ENCODE data around the gene PRKAA1. TPM values are rescaled to one million over a fixed set of nuclear protein-coding genes. Genes with fewer than 3 reads are reported as not detected.
A peak's percentile ranks its signal among the peaks of the same experiment; 100 is the strongest.

PRKAA1 gene
- total RNA-seq, 2 experiments from 2014 or later = 86.4 to 86.7 TPM

GRCh38 chr5:40784916-40785315 lies 13.3 kb downstream of the PRKAA1 start:
- POLR2A ChIA-PET = no interaction called here
- Mint-ChIP-seq H3K9me3 (peaks cover 6% of the 10 kb centered on the region), H3K4me1 (peaks cover 13% of the 10 kb centered on the region), H3K27me3 (no peaks in the 10 kb centered on the region), H3K4me3 (no peak overlapping the region), H3K27ac (no peak overlapping the region), H3K36me3 (peaks cover 29% of the 10 kb centered on the region)
- ATAC-seq (ENCODE audit: low read depth) (no peak), DNase-seq (no peak)

DNA sequence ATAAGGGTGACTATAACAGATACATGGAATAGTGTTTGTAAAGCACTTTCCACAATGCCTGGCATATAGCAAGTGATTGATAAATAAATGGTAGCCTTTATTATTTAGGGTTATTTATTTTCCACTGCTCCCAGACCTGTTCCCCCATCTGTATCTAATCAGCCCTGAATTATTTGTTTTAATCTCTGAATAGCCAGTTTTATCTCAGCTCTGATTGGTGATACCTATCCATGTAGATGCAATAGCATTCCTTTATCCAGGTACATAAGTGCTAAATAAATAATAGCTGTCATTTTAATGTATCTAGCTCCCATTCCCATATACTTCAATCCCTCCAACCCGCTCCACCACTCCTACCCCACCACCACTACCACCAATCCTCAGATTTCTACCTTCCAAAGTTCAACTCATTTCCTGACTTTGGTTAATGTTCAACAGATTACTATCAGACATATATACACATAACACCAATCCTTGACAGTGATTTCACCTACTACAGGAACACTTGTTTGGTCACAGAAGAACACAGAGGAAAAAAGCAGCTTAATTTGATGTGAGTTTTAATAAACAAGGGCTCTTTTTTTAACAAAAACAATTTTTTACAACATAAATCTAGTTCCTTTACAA lies 14.0 kb downstream of the PRKAA1 start:
- DNase-seq (no peak), ATAC-seq (ENCODE audit: low read depth) (no peak)
- Mint-ChIP-seq H3K27ac (no peak overlapping the region), H3K36me3 (peaks cover 28% of the 10 kb centered on the region), H3K27me3 (no peaks in the 10 kb centered on the region), H3K9me3 (peaks cover 6% of the 10 kb centered on the region), H3K4me3 (no peak overlapping the region), H3K4me1 (peaks cover 13% of the 10 kb centered on the region)
- POLR2A ChIA-PET = no interaction called here

DNA sequence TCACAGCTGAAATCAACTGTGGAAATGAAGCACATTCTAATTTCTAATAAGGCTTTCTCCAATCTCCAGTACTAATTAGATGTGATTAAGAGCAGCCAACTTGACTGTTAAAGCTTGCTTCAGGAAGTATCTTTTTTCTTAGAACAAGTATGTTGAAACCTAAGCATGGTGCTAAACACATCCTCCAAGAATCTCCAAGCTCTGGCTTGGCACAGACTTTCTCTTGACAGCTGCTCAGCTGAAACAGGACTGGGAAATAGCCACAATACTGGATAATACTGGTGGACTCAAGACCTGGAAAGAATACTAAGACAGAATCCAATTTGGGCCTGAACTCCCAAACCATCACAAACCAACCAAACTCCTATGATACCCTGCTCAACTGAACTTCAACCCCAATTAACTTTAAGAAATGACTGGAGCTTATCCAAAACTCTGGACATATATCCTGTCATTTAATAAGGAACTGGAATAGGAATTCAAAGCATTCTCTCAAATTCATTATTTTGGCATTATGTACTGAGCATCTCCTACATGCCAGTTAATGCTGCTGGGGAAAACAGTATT lies 16.2 kb downstream of the PRKAA1 start:
- Mint-ChIP-seq H3K27me3 (no peaks in the 10 kb centered on the region), H3K4me1 (peaks cover 13% of the 10 kb centered on the region), H3K36me3 (peaks cover 10% of the 10 kb centered on the region), H3K9me3 (peaks cover 1% of the 10 kb centered on the region), H3K4me3 (no peak overlapping the region), H3K27ac (no peak overlapping the region)
- POLR2A ChIA-PET = no interaction called here
- ATAC-seq (ENCODE audit: low read depth) (no peak), DNase-seq (no peak)

DNA sequence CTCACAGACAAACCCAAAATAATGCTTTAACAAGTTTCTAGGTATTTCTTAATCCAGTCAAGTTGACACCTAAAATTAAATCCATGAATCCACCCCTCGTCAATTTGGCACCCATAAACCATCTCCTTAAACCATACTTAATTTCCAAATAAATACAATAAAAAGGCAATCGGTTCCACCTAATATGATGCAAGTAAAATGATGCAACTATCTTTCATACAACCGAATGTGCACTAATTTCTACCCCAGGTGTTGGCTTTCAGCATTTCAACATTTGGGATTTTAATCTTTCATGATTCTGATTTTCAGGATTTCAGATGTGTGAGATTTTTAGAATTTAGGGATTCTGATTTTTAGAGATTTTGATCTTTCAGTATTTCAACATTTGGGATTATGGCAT lies 17.3 kb downstream of the PRKAA1 start:
- DNase-seq = no peak
- H3K27ac Mint-ChIP-seq = no peak overlapping the region
- no peak for ATAC-seq (ENCODE audit: low read depth)
- H3K36me3 Mint-ChIP-seq = peaks cover 15% of the 10 kb centered on the region
- H3K4me1 Mint-ChIP-seq = peaks cover 21% of the 10 kb centered on the region
- no peak overlapping the region for H3K4me3 Mint-ChIP-seq
- POLR2A ChIA-PET = no interaction called here
- no peaks in the 10 kb centered on the region for H3K9me3 Mint-ChIP-seq
- no peaks in the 10 kb centered on the region for H3K27me3 Mint-ChIP-seq

DNA sequence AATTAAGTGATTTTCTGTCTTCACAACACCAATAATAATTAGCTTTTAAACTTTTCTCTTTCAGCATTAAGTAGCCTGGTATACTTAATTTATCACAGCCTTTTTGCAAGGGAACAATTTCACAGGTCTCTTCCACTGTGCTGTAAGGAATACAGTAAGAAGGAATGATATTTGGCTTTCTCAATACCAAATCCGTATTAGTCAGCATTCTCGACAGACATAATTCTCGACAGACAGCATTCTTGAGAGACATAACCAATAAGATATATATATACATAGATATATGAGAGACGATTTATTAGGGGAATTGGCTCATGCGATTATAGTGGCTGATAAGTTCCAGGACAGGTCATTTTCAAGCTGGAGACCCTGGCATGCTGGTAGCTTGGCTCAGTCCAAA lies 18.0 kb downstream of the PRKAA1 start:
- Mint-ChIP-seq H3K9me3 (no peaks in the 10 kb centered on the region), H3K36me3 (peaks cover 15% of the 10 kb centered on the region), H3K27me3 (no peaks in the 10 kb centered on the region), H3K4me3 (no peak overlapping the region), H3K27ac (no peak overlapping the region), H3K4me1 (peaks cover 18% of the 10 kb centered on the region)
- POLR2A ChIA-PET = no interaction called here
- ATAC-seq (ENCODE audit: low read depth) = no peak
- no peak for DNase-seq

DNA sequence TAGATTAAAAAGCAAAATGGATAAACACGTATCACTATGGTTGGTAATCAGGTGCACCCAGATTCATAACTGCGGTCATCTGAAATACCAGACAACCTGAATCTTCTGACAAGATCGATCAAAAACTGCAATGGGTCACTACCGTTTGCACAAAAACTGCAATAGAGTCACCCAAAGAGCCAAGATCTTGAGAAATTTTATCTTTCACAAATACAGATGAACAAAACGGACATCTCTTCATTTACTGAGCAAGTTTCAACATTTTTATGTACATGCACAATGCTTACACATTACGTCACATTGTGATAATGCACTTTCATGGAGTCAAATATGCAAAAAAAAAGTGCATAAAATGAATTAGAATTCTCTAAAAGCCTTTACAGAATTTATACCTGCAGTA lies 18.6 kb downstream of the PRKAA1 start:
- Mint-ChIP-seq H3K4me3 (no peak overlapping the region), H3K36me3 (peaks cover 15% of the 10 kb centered on the region), H3K9me3 (no peaks in the 10 kb centered on the region), H3K4me1 (peaks cover 18% of the 10 kb centered on the region), H3K27ac (no peak overlapping the region), H3K27me3 (no peaks in the 10 kb centered on the region)
- DNase-seq (no peak), ATAC-seq (ENCODE audit: low read depth) (no peak)
- POLR2A ChIA-PET = no interaction called here

GRCh38 chr5:40778133-40778532 lies 20.0 kb downstream of the PRKAA1 start:
- no peaks in the 10 kb centered on the region for H3K27me3 Mint-ChIP-seq
- no peak overlapping the region for H3K4me3 Mint-ChIP-seq
- POLR2A ChIA-PET = no interaction called here
- ATAC-seq (ENCODE audit: low read depth) = no peak
- peaks cover 18% of the 10 kb centered on the region for H3K36me3 Mint-ChIP-seq
- no peaks in the 10 kb centered on the region for H3K9me3 Mint-ChIP-seq
- no peak overlapping the region for H3K27ac Mint-ChIP-seq
- H3K4me1 Mint-ChIP-seq = peaks cover 13% of the 10 kb centered on the region
- DNase-seq = no peak

GRCh38 chr5:40776658-40776977 lies 21.6 kb downstream of the PRKAA1 start:
- DNase-seq (no peak), ATAC-seq (ENCODE audit: low read depth) (no peak)
- Mint-ChIP-seq H3K27ac (no peak overlapping the region), H3K9me3 (no peaks in the 10 kb centered on the region), H3K36me3 (peaks cover 14% of the 10 kb centered on the region), H3K4me3 (no peak overlapping the region), H3K27me3 (no peaks in the 10 kb centered on the region), H3K4me1 (peaks cover 9% of the 10 kb centered on the region)
- POLR2A ChIA-PET = no interaction called here

DNA sequence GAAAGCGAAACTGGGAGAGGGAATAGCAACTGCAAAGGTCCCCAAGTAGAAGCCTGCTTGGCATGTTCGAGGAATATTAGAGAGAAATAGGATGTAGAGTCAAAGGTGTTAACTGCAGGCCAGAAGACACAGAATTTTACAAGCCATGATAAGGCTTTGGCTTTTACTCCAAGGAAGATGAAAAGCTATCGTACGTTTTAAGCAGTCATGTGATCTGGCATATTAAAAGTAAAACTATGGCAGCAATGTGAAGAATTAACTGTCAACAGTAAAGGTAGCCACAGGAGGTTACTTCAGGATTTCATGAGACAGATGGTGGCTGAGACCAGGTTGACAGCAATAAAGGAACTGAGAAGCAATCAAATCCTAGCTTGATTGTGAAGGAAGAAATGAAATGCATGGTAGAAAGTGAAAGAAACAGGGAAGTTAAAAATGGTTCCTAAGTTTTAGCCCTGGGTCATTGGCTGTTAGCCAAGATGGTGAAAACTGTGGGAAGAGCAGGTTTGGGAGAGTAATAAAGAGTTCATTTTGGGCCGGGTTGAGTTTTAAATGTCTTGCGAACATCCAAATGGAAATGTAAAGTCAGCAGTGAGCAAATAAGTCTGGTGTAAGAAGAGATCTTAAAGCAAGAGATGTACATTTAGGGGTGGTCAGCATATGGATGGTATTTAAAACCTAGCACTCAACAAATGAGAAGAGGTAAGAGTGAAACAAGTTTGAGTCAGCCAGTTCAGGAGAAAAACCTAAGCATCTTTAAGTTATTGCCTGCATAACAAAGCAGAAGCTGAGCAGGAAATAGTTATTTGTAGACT lies 22.1 kb downstream of the PRKAA1 start:
- no peaks in the 10 kb centered on the region for H3K9me3 Mint-ChIP-seq
- H3K27me3 Mint-ChIP-seq = no peaks in the 10 kb centered on the region
- peaks cover 9% of the 10 kb centered on the region for H3K4me1 Mint-ChIP-seq
- ATAC-seq (ENCODE audit: low read depth) (no peak), DNase-seq (no peak)
- no peak overlapping the region for H3K4me3 Mint-ChIP-seq
- POLR2A ChIA-PET = interaction anchor here (0.6 to 1.4 kb wide), 2 partner anchors 11 to 50 kb away, joined by 3 read pairs; no protein-coding TSS in a partner anchor
- peak overlapping the region; percentile 35 for H3K27ac Mint-ChIP-seq
- H3K36me3 Mint-ChIP-seq = peaks cover 14% of the 10 kb centered on the region

GRCh38 chr5:40775085-40775845 lies 22.9 kb downstream of the PRKAA1 start:
- ATAC-seq (ENCODE audit: low read depth) (no peak), DNase-seq (no peak)
- no peak overlapping the region for H3K4me3 Mint-ChIP-seq
- H3K27me3 Mint-ChIP-seq = no peaks in the 10 kb centered on the region
- H3K9me3 Mint-ChIP-seq = no peaks in the 10 kb centered on the region
- no peak overlapping the region for H3K27ac Mint-ChIP-seq
- peaks cover 9% of the 10 kb centered on the region for H3K4me1 Mint-ChIP-seq
- POLR2A ChIA-PET = interaction anchor here (0.6 to 1.4 kb wide), 2 partner anchors 12 to 51 kb away, joined by 3 read pairs; no protein-coding TSS in a partner anchor
- peaks cover 15% of the 10 kb centered on the region for H3K36me3 Mint-ChIP-seq

GRCh38 chr5:40774623-40775022 lies 23.6 kb downstream of the PRKAA1 start:
- POLR2A ChIA-PET = interaction anchor here (1.4 kb wide), 1 partner anchor 51 kb away, joined by 3 read pairs; no protein-coding TSS in a partner anchor

GRCh38 chr5:40770764-40771163 lies 27.4 kb downstream of the PRKAA1 start:
- peaks cover 1% of the 10 kb centered on the region for H3K4me1 Mint-ChIP-seq
- H3K27ac Mint-ChIP-seq = no peak overlapping the region
- DNase-seq = no peak
- H3K36me3 Mint-ChIP-seq = peaks cover 21% of the 10 kb centered on the region
- H3K27me3 Mint-ChIP-seq = no peaks in the 10 kb centered on the region
- H3K4me3 Mint-ChIP-seq = no peak overlapping the region
- POLR2A ChIA-PET = no interaction called here
- ATAC-seq (ENCODE audit: low read depth) = no peak
- H3K9me3 Mint-ChIP-seq = no peaks in the 10 kb centered on the region

More at GRCh38 chr5:40774623-40775022, 23.6 kb downstream of the PRKAA1 start:
- Mint-ChIP-seq H3K9me3 (no peaks in the 10 kb centered on the region), H3K36me3 (peaks cover 15% of the 10 kb centered on the region), H3K27me3 (no peaks in the 10 kb centered on the region), H3K27ac (no peak overlapping the region), H3K4me3 (no peak overlapping the region), H3K4me1 (peaks cover 9% of the 10 kb centered on the region)
- ATAC-seq (ENCODE audit: low read depth) (no peak), DNase-seq (no peak)

- no peak overlapping the region for H3K4me3 Mint-ChIP-seq
- ATAC-seq (ENCODE audit: low read depth) (no peak), DNase-seq (no peak)
- peaks cover 23% of the 10 kb centered on the region for H3K36me3 Mint-ChIP-seq
- H3K27ac Mint-ChIP-seq = no peak overlapping the region
- no peaks in the 10 kb centered on the region for H3K4me1 Mint-ChIP-seq
- H3K9me3 Mint-ChIP-seq = no peaks in the 10 kb centered on the region
- H3K27me3 Mint-ChIP-seq = no peaks in the 10 kb centered on the region
- POLR2A ChIA-PET = no interaction called here
Observed at GRCh38 chr5:40762705-40763104, 35.5 kb downstream of the PRKAA1 start.

Measured in activated naive CD8-positive, alpha-beta T cell treated with anti-CD3 and anti-CD28 coated beads, Interleukin-2, amount 10 ng/mL, durations not matched to agents 7 days and 5 days (primary cell).